NCI-H2227 (cell line): Measurements from ENCODE around the gene AUTS2.
"Not testable (repeated sequence)": the region's sequence is repeated elsewhere in the genome, so short reads cannot be mapped to it uniquely, and the experiment has no call there.

Source experiments
- DNase-seq: peaks from one replicate; lab custom pipeline; 2025; ENCODE audit not compliant: unreplicated experiment; lab: John Stamatoyannopoulos, UW

Gene AUTS2

GRCh38 chr7:70712942-70713341 is 1114.7 kb downstream of the AUTS2 start:
- DNase-seq, result no peak

- DNase-seq, result no peak
These were observed 1116.3 kb downstream of the AUTS2 start for GRCh38 chr7:70714506-70715038.

GRCh38 chr7:70717553-70718329 is 1119.5 kb downstream of the AUTS2 start:
- no peak for DNase-seq

GRCh38 chr7:70719125-70719524 is 1120.8 kb downstream of the AUTS2 start:
- no peak for DNase-seq

- no peak for DNase-seq
These were observed 1122.1 kb downstream of the AUTS2 start for GRCh38 chr7:70720191-70720873.

GRCh38 chr7:70721500-70721899 is 1123.2 kb downstream of the AUTS2 start:
- DNase-seq, result no peak

GRCh38 chr7:70723339-70723738 is 1125.1 kb downstream of the AUTS2 start:
- DNase-seq, result no peak

GRCh38 chr7:70725448-70725847 is 1127.2 kb downstream of the AUTS2 start:
- DNase-seq, result no peak

- no peak for DNase-seq
These were observed 1128.0 kb downstream of the AUTS2 start for GRCh38 chr7:70726294-70726693.

GRCh38 chr7:70726951-70727378 is 1128.7 kb downstream of the AUTS2 start:
- DNase-seq, result no peak

GRCh38 chr7:70727861-70728260 is 1129.6 kb downstream of the AUTS2 start:
- no peak for DNase-seq

- DNase-seq, result no peak
These were observed 1130.7 kb downstream of the AUTS2 start for GRCh38 chr7:70728872-70729552.

- not testable (repeated sequence) for DNase-seq
These were observed 1131.4 kb downstream of the AUTS2 start for GRCh38 chr7:70729553-70730157.

- no peak for DNase-seq
These were observed 1132.3 kb downstream of the AUTS2 start for GRCh38 chr7:70730451-70731110.

GRCh38 chr7:70733090-70733489 is 1134.8 kb downstream of the AUTS2 start:
- no peak for DNase-seq

- DNase-seq, result no peak
These were observed 1136.1 kb downstream of the AUTS2 start for GRCh38 chr7:70734411-70734810.

- DNase-seq, result no peak
These were observed 1137.0 kb downstream of the AUTS2 start for GRCh38 chr7:70735313-70735712.

- DNase-seq, result no peak
These were observed 1138.6 kb downstream of the AUTS2 start for GRCh38 chr7:70736715-70737460.

- DNase-seq, result no peak
These were observed 1140.0 kb downstream of the AUTS2 start for GRCh38 chr7:70738151-70738885.
